ENCODE data around the gene JMJD8. TPM values are rescaled to one million over a fixed set of nuclear protein-coding genes. Genes with fewer than 3 reads are reported as not detected.

The JMJD8 gene
- total and polyA plus RNA-seq, 2 experiments from 2014 or later = 87.9 to 96.3 TPM

DNA sequence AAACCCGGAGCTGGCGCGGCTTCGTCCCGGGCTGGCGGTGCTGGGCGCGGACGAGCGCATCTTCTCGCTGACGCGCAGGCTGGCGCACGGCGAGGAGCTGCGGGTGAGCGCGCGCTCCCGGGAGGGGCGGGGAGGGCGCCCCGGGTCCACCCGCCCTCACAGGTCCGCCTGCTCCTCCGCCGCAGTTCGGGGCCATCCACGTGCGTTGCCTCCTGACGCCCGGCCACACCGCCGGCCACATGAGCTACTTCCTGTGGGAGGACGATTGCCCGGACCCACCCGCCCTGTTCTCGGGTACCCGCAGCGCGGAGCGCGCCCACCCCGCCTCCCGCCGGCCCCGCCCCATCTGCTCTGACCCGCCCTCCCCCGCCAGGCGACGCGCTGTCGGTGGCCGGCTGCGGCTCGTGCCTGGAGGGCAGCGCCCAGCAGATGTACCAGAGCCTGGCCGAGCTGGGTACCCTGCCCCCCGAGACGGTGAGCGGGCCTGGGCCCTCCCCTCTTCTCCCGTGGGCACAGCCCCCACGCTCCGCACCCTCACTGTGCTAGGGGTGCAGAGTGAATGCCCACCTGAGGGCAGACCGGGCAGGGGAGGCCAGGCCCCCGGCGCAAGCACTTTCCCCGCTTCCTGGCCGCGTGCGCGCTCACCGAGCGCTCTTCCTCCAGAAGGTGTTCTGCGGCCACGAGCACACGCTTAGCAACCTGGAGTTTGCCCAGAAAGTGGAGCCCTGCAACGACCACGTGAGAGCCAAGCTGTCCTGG is 44.2 kb upstream of the JMJD8 start:
- Histone ChIP-seq H3K4me2 (ENCODE audit: unreplicated experiment) (peak overlapping the region; percentile 83), H3K27me3 (replicated peaks; ENCODE audit: insufficient read depth) (no peaks in the 10 kb centered on the region), H3K36me3 (ENCODE audit: low read depth) (no peaks in the 10 kb centered on the region), H3K4me3 (peak overlapping the region; percentile 72), H3K9me3 (ENCODE audit: low read depth) (no peaks in the 10 kb centered on the region), H3F3A (ENCODE audit: insufficient read depth) (no peaks in the 10 kb centered on the region), H3K4me1 (ENCODE audit: insufficient read depth) (no peaks in the 10 kb centered on the region), H3K79me2 (ENCODE audit: insufficient read depth) (no peaks in the 10 kb centered on the region), H3K9ac (peak overlapping the region; percentile 71; the same call in 1 of the 2 replicates), H4K20me1 (ENCODE audit: insufficient read depth) (no peaks in the 10 kb centered on the region), H2AFZ (no peak overlapping the region), H3K27ac (no peak overlapping the region), H3K9me2 (ENCODE audit: insufficient read depth) (no peaks in the 10 kb centered on the region)
- no peak for TF ChIP-seq EZH2phosphoT487 (IDR thresholded peaks at IDR 0.05; ENCODE audit: insufficient read depth, low read depth)
- no peak for TF ChIP-seq EZH2 (IDR thresholded peaks at IDR 0.05; ENCODE audit: insufficient read depth, poor library complexity, severe bottlenecking)
- WGBS, 2 experiments (ENCODE audit: low coverage in 1 of 2, low lambda C conversion rate in 2 of 2, missing lambda C conversion rate in 2 of 2) = 1 to 2% methylated on average over 27 to 48 of the region's 80 CpGs
- in situ Hi-C loops (cut with MboI) = no loop called here
- DNase-seq = peak; percentile 84

GRCh38 chr16:727291-727977 is 43.3 kb upstream of the JMJD8 start:
- Histone ChIP-seq H3K9me3 (ENCODE audit: low read depth) (no peaks in the 10 kb centered on the region), H3K4me3 (peak overlapping the region; percentile 72), H4K20me1 (ENCODE audit: insufficient read depth) (no peaks in the 10 kb centered on the region), H3K9ac (peak overlapping the region; percentile 71), H3K27ac (no peak overlapping the region), H3K4me1 (ENCODE audit: insufficient read depth) (no peaks in the 10 kb centered on the region), H2AFZ (peak overlapping the region; percentile 36), H3F3A (ENCODE audit: insufficient read depth) (no peaks in the 10 kb centered on the region), H3K27me3 (replicated peaks; ENCODE audit: insufficient read depth) (no peaks in the 10 kb centered on the region), H3K36me3 (ENCODE audit: low read depth) (no peaks in the 10 kb centered on the region), H3K79me2 (ENCODE audit: insufficient read depth) (no peaks in the 10 kb centered on the region), H3K4me2 (ENCODE audit: unreplicated experiment) (peak overlapping the region; percentile 83), H3K9me2 (ENCODE audit: insufficient read depth) (no peaks in the 10 kb centered on the region)
- DNase-seq = peak; percentile 39
- WGBS, 2 experiments (ENCODE audit: low coverage in 1 of 2, low lambda C conversion rate in 2 of 2, missing lambda C conversion rate in 2 of 2) = 0 to 2% methylated on average over 49 to 50 of the region's 61 CpGs
- in situ Hi-C loops (cut with MboI) = no loop called here
- TF ChIP-seq EZH2 (IDR thresholded peaks at IDR 0.05; ENCODE audit: insufficient read depth, poor library complexity, severe bottlenecking) (no peak), EZH2phosphoT487 (IDR thresholded peaks at IDR 0.05; ENCODE audit: insufficient read depth, low read depth) (no peak)

GRCh38 chr16:726438-727290 is 42.5 kb upstream of the JMJD8 start, which contains the start of the genes CCDC78 and HAGHL:
TSS of gene CCDC78 (minus strand) at chr16:726443. CDS start at chr16:726367, 76 bp downstream.
TSS of gene HAGHL (plus strand) at chr16:727106. CDS start at chr16:727510, 404 bp downstream.
- H3K79me2 ChIP-seq (ENCODE audit: insufficient read depth) = no peaks in the 10 kb centered on the region
- peak within 1 kb of the TSS; percentile 36 for H2AFZ ChIP-seq
- H3K27ac ChIP-seq = no peak within 1 kb of the TSS
- no peaks in the 10 kb centered on the region for H3K27me3 ChIP-seq (replicated peaks; ENCODE audit: insufficient read depth)
- 2 to 3% methylated on average over 51 to 65 of the region's 88 CpGs for WGBS, 2 experiments (ENCODE audit: low coverage in 1 of 2, low lambda C conversion rate in 2 of 2, missing lambda C conversion rate in 2 of 2)
- peak; percentile 63 for DNase-seq
- in situ Hi-C loops (cut with MboI) = no loop called here
- no peaks in the 10 kb centered on the region for H3F3A ChIP-seq (ENCODE audit: insufficient read depth)
- H3K4me2 ChIP-seq (ENCODE audit: unreplicated experiment) = peak within 1 kb of the TSS; percentile 83
- TF ChIP-seq EZH2phosphoT487 (IDR thresholded peaks at IDR 0.05; ENCODE audit: insufficient read depth, low read depth) = no peak
- TF ChIP-seq EZH2 (IDR thresholded peaks at IDR 0.05; ENCODE audit: insufficient read depth, poor library complexity, severe bottlenecking) = no peak
- H3K9ac ChIP-seq = peak within 1 kb of the TSS; percentile 71
- no peaks in the 10 kb centered on the region for H3K9me2 ChIP-seq (ENCODE audit: insufficient read depth)
- no peaks in the 10 kb centered on the region for H3K4me1 ChIP-seq (ENCODE audit: insufficient read depth)
- H3K9me3 ChIP-seq (ENCODE audit: low read depth) = no peaks in the 10 kb centered on the region
- peak within 1 kb of the TSS; percentile 72 for H3K4me3 ChIP-seq
- H3K36me3 ChIP-seq (ENCODE audit: low read depth) = no peaks in the 10 kb centered on the region
- no peaks in the 10 kb centered on the region for H4K20me1 ChIP-seq (ENCODE audit: insufficient read depth)

- H3K9me3 ChIP-seq (ENCODE audit: low read depth) = no peaks in the 10 kb centered on the region
- no peaks in the 10 kb centered on the region for H3K36me3 ChIP-seq (ENCODE audit: low read depth)
- H3K4me1 ChIP-seq (ENCODE audit: insufficient read depth) = no peaks in the 10 kb centered on the region
- no peak overlapping the region for H3K4me3 ChIP-seq
- H3K79me2 ChIP-seq (ENCODE audit: insufficient read depth) = no peaks in the 10 kb centered on the region
- H3K4me2 ChIP-seq (ENCODE audit: unreplicated experiment) = no peak overlapping the region
- no peak overlapping the region for H2AFZ ChIP-seq
- 17 to 23% methylated on average over 8 to 9 of the region's 9 CpGs for WGBS, 2 experiments (ENCODE audit: low coverage in 1 of 2, low lambda C conversion rate in 2 of 2, missing lambda C conversion rate in 2 of 2)
- no peaks in the 10 kb centered on the region for H3K9me2 ChIP-seq (ENCODE audit: insufficient read depth)
- DNase-seq = peak; percentile 42
- H3K27ac ChIP-seq = no peak overlapping the region
- no peaks in the 10 kb centered on the region for H3F3A ChIP-seq (ENCODE audit: insufficient read depth)
- no peak for TF ChIP-seq EZH2 (IDR thresholded peaks at IDR 0.05; ENCODE audit: insufficient read depth, poor library complexity, severe bottlenecking)
- TF ChIP-seq EZH2phosphoT487 (IDR thresholded peaks at IDR 0.05; ENCODE audit: insufficient read depth, low read depth) = no peak
- H3K9ac ChIP-seq = no peak overlapping the region
- no peaks in the 10 kb centered on the region for H3K27me3 ChIP-seq (replicated peaks; ENCODE audit: insufficient read depth)
- in situ Hi-C loops (cut with MboI) = no loop called here
- H4K20me1 ChIP-seq (ENCODE audit: insufficient read depth) = no peaks in the 10 kb centered on the region
Observed at GRCh38 chr16:726188-726437, 42.0 kb upstream of the JMJD8 start.

Measured in GM23248 (cell line).